ENCODE data around the gene ZNF12. TPM values are rescaled to one million over a fixed set of nuclear protein-coding genes. Genes with fewer than 3 reads are reported as not detected.

The ZNF12 gene
- total RNA-seq, 4 donors from 2014 or later: 27.9 to 35.2 (median 32.0) TPM

- no peak overlapping the region for H3K4me3 ChIP-seq
- no peaks in the 10 kb centered on the region for H3K27me3 ChIP-seq
- no peak overlapping the region for H3K27ac ChIP-seq
- WGBS, 2 donors: 76 to 94% methylated on average over 12 to 15 of the region's 17 CpGs
- peaks cover 0 to 18% (median 0%) of the 10 kb centered on the region in 4 donors for H3K9me3 ChIP-seq
- DNase-seq (ENCODE audit: low spot score in 2 of 2): no peak
- H3K4me1 ChIP-seq: no peaks in the 10 kb centered on the region
- peaks cover 5 to 100% (median 7%) of the 10 kb centered on the region in 3 donors for H3K36me3 ChIP-seq
- TF ChIP-seq POLR2A (IDR thresholded peaks at IDR 0.05): no peak
- TF ChIP-seq CTCF (IDR thresholded peaks at IDR 0.05): no peak
- no peak for TF ChIP-seq EP300 (IDR thresholded peaks at IDR 0.05)
Measured at GRCh38 chr7:6648066-6648814, 58.5 kb downstream of the ZNF12 start.

GRCh38 chr7:6647541-6647940 lies 59.2 kb downstream of the ZNF12 start:
- Histone ChIP-seq H3K9me3 (peaks cover 0 to 12% (median 0%) of the 10 kb centered on the region in 4 donors), H3K4me3 (no peak overlapping the region), H3K4me1 (no peaks in the 10 kb centered on the region), H3K27me3 (no peaks in the 10 kb centered on the region), H3K36me3 (peaks cover 4 to 100% (median 4%) of the 10 kb centered on the region in 3 donors), H3K27ac (no peak overlapping the region)
- WGBS, 2 donors: 92 to 93% methylated on average over 14 of the region's 14 CpGs
- no peak for TF ChIP-seq CTCF (IDR thresholded peaks at IDR 0.05)
- TF ChIP-seq EP300 (IDR thresholded peaks at IDR 0.05): no peak
- no peak for TF ChIP-seq POLR2A (IDR thresholded peaks at IDR 0.05)
- no peak for DNase-seq (ENCODE audit: low spot score in 2 of 2)

DNA sequence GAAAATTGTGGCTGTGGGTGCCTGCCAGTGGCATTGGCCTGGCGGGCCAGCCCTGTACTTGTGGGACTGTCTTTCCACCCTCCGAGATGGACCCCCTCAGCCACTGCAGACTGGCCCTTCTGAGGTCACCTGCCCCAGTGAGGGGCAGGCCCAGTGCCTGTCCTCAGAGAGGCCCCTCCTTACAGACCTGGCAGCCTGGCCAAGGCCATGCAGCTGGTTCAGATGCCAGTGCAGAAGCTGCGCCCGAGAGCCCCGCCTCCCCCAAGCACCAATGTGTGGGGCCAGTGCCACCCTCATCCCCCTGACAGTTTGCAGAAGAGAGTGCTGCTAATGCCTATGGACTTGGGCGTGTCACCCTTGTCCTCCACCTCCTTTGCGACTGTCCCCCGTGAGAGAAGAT lies 59.7 kb downstream of the ZNF12 start:
- TF ChIP-seq CTCF (IDR thresholded peaks at IDR 0.05): no peak
- TF ChIP-seq EP300 (IDR thresholded peaks at IDR 0.05): no peak
- TF ChIP-seq POLR2A (IDR thresholded peaks at IDR 0.05): no peak
- Histone ChIP-seq H3K27me3 (no peaks in the 10 kb centered on the region), H3K4me1 (no peaks in the 10 kb centered on the region), H3K9me3 (peaks cover 0 to 7% (median 0%) of the 10 kb centered on the region in 4 donors), H3K36me3 (peaks cover 0 to 100% (median 0%) of the 10 kb centered on the region in 3 donors), H3K27ac (no peak overlapping the region), H3K4me3 (no peak overlapping the region)
- 84 to 92% methylated on average over 8 of the region's 8 CpGs for WGBS, 2 donors
- DNase-seq (ENCODE audit: low spot score in 2 of 2): no peak

DNA sequence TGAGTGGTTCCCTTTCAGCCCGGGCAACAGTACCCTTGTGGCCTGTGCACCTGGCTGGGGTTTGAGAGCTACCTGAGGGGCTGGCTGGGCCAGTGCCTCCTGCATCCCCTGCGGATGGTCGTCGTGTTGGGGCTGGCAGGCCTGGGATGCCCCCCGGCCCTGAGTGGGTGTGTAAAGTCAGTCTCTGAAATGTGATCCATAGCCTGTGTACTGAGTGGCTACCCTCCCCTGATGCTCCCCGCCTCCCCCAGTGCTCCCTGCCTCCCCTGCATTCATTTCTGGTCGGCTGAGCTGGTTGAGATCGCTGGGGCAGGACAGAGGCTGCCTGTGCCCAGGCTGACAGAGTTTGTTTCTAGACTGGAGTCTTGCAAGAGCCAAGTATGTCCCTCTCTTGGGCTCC lies 60.3 kb downstream of the ZNF12 start:
- H3K27me3 ChIP-seq: no peaks in the 10 kb centered on the region
- peaks cover 0 to 100% (median 0%) of the 10 kb centered on the region in 3 donors for H3K36me3 ChIP-seq
- peaks cover 0 to 1% (median 0%) of the 10 kb centered on the region in 4 donors for H3K9me3 ChIP-seq
- DNase-seq (ENCODE audit: low spot score in 2 of 2): no peak
- no peak for TF ChIP-seq POLR2A (IDR thresholded peaks at IDR 0.05)
- no peak for TF ChIP-seq CTCF (IDR thresholded peaks at IDR 0.05)
- no peak for TF ChIP-seq EP300 (IDR thresholded peaks at IDR 0.05)
- H3K27ac ChIP-seq: no peak overlapping the region
- no peaks in the 10 kb centered on the region for H3K4me1 ChIP-seq
- WGBS, 2 donors: 46 to 49% methylated on average over 3 to 4 of the region's 8 CpGs
- no peak overlapping the region for H3K4me3 ChIP-seq

GRCh38 chr7:6644728-6645127 lies 62.0 kb downstream of the ZNF12 start:
- H3K4me3 ChIP-seq: no peak overlapping the region
- WGBS, 2 donors: 93 to 97% methylated on average over 10 of the region's 10 CpGs
- H3K9me3 ChIP-seq: no peaks in the 10 kb centered on the region
- H3K36me3 ChIP-seq: peaks cover 0 to 100% (median 0%) of the 10 kb centered on the region in 3 donors
- TF ChIP-seq CTCF (IDR thresholded peaks at IDR 0.05): no peak
- no peak for TF ChIP-seq EP300 (IDR thresholded peaks at IDR 0.05)
- no peak for TF ChIP-seq POLR2A (IDR thresholded peaks at IDR 0.05)
- no peak for DNase-seq (ENCODE audit: low spot score in 2 of 2)
- H3K27ac ChIP-seq: no peak overlapping the region
- peaks cover 0 to 17% (median 0%) of the 10 kb centered on the region in 4 donors for H3K4me1 ChIP-seq
- no peaks in the 10 kb centered on the region for H3K27me3 ChIP-seq
